GM19455 (cell line): ENCODE data around the gene GPR17.

ENCODE experiments used
- ATAC-seq: cut with Tn5 transposase; IDR thresholded peaks from one replicate; pipeline ENCODE4 v1.9.1; 2021; ENCODE audit not compliant: unreplicated experiment

Gene GPR17

DNA sequence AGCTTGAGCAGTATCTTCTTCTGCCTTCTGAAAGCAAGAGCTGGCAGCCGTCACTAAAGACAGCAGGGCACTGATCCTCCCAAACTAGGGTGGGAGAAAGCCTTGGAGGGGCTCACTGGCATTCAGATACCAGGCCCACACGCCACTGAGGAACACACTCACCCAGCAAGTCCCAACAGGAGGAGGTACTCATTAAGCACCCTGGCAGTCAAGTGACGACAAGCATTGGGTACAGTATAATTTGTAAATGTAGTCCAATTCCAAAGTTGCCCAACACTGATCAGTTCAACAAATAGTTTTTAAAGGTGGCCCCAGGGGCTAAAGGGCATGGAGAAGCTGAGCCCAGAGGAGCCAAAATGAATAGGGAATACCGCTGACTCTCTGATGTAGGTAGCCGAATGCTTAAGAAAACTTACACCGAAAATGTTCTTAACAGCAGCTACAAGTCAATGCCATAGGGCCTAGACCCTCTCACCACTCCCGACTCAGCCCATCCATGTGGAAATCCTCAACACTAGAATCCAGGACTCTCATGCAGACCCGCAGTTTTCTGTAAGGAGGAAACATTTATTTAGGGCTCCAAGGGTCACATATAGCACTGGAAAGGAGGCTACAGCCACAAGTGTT is 19.4 kb downstream of the GPR17 start:
- no peak for ATAC-seq

DNA sequence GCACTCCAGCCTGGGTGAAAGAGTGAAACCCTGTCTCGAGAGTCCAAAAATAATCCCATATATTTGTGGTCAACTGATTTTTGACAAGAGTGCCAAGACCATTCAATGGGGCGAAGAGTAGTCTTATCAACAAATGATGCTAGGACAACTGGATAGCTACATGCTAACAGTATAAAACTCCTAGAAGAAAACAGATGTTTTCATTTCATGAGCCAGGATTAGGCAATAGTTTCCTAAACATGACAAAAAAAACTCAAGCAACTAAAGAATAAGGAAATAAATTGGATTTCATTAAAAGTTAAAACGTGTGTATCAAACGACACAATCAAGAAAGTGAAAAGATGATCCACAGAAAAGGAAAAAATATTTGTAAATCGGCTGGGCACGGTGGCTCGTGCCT is 23.1 kb downstream of the GPR17 start:
- ATAC-seq = no peak

DNA sequence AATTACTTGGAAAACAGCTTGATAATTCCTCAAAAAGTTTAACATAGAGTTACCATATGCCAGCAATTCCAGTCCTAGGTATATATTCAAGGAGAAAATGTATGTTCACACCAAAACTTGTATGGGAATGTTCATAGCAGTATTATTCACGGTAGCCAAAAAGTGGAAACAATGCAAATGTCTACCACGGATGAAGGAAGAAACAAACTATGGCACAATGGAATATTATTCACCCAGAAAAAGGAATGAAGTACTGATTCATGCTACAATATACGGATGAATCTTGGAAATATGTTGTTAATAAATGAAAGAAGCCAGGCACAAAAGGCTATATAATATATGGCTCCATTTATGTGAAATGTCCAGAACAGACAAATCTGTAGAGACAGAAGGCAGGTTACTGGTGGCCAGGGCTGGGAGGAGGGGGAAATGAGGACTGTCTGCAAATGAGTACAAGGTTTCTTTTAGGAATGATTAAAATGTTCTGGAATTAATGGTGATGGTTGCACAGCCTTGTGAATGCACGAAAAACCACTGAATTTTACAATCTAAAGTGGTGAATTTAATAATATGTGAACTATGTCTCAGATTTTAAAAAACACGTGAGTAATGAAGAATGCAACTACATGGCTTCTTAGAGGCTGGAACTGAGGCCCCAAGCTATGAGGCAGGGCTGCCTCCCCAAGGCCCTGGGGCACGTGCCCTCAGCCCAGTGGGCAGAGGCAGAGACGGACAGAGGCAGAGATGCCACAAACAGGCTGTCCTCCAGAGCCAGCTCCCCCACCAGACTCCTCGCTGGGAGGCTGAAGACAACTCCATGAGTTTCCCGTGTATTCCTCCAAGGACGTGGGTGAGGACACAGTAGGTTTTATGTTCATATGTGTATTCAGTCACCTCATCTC is 24.4 kb downstream of the GPR17 start:
- no peak for ATAC-seq

DNA sequence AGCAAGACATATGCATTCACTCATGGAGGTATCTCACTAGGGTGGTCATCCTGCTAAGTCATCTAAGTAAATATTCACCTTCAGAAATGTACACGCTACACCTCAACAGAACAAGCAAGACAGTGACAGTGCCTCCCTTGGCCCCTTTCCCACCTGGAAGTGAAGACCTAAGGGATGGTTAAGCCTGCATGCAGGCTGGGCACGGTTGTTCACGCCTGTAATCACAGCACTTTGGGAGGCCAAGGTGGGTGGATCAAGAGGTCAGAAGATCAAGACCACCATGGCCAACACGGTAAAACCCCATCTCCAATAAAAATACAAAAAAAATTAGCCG is 25.0 kb downstream of the GPR17 start:
- no peak for ATAC-seq

DNA sequence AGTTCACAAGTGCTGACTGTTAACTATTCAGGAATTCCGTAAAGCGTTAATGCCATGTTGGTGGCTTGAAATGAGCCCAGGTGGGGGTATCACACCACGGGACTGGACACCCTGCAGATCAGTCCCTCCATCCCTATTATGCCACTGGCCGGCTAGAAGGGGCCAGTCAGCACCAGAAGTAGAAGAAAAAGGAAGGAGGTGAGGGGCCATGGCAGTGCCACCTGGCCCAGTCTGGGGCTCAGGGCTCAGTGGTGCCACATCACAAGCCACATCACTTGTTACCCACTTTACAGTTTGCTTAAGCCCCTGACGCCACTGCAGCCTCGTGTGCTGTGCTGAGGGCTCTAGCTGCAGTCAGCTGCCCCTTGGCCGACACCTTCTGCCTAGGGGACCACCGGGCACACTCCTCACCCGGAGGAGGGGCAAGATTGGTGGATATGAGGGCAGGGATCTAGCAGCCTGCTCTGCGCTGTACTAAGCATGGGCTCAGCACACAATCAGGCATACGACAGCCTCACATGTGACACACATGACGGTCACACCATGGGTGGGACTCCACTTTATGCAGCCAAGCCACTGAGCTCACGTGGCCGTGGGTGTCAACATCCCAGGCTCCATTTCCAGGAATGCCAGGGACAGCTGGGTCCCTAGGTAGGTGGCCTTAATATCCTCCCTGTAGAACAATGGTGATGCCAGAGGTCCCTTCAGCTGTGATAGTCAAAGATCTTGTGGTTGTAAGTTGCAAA is 25.8 kb downstream of the GPR17 start:
- ATAC-seq = no peak

DNA sequence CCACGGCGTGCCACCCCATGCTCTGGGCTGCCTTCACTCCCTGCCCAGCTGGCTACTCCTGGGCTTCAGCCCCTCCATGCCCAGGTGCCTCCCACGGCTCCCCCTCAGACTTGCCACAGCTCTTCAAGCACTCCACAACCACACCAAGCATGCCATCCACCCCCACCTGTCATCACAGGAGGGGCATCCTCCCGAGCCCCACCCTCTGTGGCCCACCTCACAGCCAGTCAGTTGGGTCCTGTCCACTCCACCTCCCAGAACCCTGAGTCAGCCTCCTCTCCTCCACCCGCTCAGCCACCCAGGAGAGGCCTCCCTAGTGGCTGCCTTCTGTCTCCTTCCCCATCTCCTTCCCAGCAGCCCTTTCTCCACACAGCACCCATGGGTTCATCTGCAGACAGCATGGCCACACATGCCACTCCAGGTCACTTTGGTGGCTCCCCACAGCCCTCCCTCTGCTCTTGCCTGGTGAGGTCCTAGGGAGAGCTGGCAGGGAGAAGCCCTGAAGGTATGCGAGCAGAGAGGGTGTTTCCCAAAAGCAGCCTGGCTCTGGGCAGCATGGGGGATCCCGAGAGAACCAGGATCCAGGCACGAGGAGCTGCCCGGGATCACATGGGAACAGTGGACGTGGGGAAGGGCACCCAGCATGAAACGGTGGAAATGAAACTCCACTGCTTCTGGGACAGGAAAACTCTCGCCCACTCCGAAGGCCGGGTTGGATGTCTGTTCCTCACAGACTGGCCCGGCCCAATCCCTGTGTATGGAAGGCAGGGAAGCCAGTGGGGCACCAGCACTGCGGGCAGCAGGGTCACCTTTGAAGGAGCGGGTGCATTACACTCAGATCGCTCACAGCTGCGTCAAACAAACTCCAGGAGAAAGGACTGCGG is 26.6 kb downstream of the GPR17 start:
- ATAC-seq = no peak

DNA sequence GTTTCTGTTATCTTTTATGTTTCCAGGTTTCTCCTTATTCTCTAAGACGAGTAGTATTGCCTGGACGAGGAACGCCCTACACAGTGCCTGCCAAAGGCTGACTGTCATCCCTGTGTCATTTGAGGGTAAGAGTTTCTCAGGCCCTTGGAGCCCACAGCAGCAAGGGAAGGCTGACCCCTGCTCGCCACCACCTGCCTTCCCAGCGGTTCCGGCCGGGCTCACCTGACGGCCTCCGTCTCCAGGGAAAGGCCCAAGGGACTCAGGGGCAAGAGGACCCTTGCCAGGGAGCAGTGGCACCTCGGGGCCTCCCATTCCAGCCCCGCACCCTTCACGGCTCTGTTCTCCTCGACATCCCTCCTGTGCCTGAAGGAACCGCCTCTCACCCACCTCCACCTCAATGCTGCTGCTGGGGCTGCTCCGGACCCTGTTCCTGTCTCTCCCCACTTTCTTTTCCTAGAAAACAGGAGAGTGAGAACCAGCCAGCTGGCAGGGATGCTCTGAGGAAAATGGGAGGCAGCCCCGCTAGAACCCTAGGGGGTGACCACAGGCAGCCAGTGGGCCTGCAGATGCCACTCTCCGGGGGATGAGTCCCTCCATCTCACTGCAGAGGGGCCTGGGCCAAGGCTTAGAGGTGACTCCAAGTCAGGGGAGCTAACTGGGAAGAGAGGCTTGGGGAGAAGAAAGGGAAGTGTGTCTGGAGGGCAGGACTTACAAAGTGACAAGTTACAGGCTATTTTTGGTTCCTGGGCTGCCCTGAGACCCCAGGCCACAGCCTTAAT is 27.5 kb downstream of the GPR17 start:
- ATAC-seq = no peak

DNA sequence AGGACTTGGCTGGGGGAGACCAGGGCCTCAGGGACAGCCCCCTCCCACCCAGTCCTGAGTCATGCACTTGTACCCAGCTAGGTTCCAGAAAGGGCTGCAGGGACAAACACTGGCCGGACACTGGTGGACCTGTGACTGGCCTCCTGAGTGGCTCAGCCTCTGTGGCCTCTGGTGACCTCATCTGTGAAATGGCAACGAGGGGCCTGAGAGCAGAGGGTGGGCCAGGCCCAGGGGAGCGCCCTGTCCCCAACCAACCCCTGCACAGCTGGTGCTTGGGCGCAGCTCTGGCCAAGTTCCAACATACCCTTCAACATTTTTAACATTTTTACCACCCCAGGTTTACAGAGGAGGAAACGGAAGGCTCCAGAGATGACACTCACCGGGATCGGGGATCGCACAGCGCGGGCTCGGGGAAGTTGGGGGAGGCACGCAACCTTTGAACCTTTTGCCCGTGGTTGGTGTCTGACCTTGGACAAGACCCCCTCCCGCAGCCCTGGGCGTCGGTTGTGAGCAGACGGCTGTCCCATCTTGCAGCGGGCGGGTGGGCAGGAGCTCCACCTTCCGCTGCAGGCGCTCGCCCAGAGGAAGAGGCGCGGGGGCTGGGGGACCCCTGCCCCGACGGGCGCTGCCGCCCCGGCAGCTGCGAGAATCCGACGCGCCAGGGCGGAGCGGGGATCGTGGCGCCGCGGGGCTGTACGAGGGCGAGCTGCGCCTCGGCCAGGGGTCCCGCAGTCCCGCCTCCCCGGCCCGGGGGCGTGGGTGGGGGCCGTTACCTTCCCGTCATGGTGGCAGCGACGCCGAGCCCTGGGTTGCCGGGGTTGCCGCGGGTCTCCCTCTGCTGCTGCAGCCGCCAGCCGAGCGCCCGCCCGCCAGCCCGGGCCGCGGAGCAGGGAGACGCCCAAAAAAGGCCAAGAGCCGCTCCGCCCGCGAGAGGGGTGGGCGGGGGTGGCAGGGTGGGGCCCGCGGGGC is 28.6 kb downstream of the GPR17 start:
- no peak for ATAC-seq

DNA sequence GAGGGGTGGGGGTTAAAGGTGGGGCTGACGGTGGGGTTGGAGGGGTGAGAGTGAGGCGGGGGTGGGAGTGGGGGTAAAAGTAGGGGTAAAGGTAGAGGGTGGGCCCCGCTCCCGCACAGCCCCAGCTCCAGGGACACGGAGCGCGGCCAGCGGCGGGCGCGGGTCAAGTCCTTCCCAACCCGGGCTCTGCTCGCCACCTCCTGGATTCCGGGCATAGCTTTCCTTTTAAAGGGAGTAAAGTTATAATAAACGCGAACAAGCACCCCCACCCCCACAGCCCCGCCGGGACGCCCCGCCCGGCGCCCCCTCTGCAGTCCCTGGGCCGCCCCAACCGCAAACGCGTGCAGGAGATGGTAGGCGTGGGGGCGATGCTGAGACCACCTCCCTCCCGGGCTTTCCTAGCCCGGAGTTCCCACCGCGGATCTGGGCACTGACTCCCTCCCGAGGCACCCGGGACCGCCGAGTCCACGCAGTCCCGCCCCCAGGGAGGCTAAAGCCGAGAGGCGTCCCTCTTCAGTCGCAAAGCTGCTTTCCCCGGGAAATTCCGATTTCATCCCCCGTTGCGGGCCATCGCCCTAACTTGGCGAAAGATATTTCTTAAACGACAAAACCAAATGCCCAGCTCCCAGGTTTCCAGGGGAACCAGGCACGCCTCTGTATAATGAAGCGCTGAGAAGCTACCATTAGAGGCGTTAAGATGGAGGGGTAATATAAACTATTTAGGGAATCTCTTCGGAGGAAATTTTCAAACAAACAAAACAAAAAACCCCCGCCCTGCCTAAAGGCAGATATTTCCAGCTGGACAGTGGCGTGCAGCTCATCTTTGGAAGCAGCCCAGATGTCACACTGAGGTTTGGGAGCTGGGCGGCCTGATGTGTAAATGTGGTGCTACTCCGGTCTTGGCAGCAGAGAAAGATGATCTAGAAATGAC is 29.6 kb downstream of the GPR17 start, which contains the start of gene LIMS2:
TSS of gene LIMS2 (minus strand) at position 200 of the 931 bp plus-strand sequence. CDS start 506 bp downstream, outside the sequence.
- ATAC-seq = no peak

DNA sequence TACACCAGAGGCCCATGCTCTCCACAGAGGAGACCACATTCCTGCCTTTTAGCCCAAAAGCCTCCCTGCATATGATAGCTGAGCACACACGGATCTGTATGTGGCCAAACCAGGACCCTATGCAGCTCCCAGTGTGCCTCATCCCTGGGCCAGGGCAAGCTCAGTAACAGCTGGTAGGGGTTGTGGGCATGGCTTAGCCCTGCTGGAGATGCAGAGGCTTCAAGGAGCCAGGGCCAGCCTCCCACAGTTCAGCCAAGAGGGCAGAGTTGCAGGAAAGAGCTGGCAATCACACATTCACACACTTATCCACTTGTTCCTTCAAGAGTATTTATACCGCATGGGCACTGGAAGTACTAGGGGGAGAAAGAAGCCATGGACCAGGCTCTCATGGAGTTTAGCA is 31.0 kb downstream of the GPR17 start:
- ATAC-seq = no peak

DNA sequence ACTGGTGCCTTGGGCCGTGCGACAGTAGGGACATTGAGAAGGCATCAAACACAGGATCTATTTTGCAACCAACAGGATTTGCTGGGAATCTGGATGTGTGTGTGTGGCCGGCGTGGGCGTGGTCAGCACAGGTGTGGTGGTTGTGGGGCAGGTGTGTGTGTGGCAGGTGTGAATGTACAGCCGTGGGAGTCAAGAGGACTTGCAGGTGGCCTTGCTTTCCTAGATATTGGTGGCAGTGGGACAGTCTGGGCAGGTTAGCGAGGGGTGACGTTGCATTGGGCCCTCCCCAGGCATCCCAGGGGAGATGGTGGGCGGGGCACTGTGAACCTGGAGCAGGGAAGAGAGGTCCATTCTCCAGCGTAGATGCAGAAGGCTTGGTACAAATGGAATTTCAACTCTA is 32.6 kb downstream of the GPR17 start:
- no peak for ATAC-seq

DNA sequence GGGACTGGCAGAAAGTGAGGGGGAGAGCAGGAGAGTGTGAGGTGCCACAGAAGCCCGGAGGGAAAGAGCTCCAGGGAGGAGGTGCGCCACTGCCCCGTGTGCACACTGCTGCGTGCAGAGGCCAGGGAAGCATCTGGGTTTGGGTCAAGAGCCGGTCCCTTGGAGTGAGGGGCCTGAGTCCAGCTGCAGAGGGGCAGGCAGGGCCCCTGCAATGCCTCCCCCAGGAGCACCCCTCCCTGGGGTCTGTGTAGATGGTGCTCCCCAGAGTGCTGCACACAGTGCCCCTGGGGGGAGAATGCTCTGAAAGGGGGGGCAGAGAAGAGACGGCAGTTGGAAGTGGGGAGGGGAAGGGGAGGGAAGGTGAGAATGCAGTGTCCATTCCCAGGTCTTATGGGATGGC is 33.0 kb downstream of the GPR17 start:
- no peak for ATAC-seq

DNA sequence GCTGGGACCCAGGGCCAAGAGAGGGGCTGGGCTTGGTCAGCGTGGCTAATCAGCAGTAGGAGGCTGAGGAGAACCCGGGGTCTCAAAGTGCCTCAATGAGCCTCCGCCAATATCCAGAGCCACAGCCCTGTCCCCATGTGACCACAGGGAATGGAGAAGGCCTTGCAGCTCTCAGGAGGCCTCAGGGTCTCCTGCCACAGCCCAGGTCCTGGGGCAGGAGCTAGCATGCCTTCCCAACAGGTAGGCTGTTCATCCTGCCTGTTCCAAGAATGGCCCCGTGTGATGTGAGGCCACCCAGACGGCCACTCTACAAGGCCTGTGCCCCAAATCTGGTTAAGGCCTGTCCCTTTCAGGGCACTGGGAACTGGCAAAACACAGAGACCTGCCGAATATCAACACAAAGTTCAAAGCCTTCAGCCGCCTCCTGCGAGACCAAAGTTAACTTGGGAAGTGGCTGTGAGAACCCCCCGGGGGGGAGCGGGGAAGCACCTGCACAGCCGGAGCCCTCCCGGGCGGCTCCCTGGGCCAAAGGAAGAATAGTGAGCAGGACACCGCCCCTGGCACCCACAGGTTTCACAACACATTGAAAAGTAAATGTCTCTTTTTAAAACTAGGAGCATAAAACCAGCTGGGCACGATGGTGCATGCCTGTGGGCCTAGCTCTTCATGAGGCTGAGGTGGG is 33.9 kb downstream of the GPR17 start:
- no peak for ATAC-seq

DNA sequence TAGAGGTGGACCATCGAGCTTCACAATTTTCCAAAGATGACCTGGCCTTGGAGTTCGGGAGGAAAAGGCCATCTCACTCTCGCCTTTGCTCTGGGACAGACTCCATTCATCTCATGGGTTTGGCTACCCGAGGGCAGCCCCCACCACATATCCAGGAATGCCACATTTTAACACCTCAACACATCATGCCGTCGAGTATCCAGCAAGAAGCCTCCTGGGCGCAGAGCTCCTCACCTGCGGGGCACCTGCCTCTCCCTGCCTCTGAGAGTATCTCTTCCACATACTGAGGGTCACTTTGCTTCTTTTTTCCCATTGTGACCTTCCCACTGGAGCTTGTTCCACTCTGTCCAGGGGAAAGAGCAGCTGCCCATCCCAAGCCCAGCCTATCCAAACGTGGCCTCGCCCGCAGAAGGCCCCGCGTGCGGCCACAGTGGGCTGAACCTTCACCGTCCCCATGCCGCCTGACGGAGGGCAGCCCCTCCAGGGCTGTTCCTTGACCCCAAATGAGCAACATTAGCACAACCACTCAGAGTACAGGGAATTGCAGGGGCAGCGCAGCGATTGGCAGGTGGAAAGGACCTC is 34.8 kb downstream of the GPR17 start:
- ATAC-seq = no peak

DNA sequence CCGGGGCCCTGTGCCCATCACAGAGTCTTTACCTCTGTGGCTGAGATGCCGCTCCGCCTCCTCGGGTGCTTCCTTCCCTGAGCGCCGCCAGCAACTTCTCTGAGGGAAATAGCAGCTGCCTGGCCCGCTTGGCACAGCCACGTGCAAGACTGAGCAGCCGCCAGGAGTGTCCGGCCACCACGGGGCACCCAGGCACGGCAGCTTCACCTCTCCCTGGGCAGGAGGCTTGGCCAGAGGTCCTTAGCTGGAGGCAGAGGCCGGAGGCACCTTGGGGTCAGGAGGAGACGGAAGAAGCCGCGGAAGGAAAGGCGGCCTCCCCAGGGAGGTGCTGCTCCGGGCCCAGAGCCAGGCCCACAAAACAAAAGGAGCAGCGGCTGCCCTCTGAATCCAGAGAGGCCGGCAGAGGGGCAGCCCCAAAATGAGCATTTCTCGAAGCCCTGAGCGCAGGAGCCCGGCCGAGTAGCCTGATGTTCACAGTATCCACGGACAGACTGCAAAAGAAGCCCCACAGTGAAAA is 35.4 kb downstream of the GPR17 start:
- no peak for ATAC-seq

DNA sequence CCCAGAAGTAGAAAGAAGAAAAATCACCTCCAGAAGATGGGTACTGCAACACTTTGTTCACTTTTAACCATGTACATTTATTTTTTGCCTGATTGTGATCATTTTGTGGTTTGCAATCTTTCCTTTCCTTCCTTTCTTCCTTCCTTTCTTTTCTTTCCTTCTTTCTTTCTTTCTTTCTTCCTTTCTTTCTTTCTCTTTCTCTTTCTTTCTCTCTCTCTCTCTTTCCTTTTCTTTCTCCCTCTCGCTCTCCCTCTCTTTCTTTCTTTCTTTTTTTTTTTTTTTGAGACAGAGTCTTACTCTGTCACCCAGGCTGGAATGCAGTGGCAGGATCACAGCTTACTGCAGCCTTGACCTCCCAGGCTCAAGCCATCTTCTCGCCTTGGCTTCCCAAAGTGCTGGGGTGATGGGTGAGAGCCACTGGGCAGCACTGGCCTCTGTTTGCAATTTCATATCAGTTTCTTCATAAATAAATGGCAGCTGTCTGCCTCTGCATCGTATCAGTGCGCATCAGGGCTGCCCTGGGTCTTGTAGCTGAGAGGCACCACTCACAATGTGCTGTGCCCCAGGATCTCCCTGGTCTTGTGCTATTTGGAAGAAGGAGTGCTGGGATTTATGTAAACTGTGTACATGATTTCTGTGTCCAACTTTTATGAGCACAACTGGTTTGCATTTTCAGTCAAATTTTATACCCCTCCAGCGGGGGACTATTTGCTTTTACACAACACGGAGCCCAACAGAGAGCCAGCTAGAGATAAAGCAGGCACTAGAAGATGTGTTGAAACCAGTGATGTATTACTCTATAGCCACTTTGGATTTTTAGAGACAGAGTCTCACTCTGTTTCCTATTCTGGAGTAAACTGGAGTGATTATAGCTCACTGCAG is 36.3 kb downstream of the GPR17 start:
- no peak for ATAC-seq
